NCI-H187 treated with DMSO at 0.1 percent for 48 hours (cell line): ENCODE data around the gene AUP1.

Source experiments
- DNase-seq: peaks from one replicate; lab custom pipeline; 2025; lab: John Stamatoyannopoulos, UW

AUP1 gene

GRCh38 chr2:74556831-74557370 is 27.4 kb upstream of the AUP1 start:
- DNase-seq: no peak

- DNase-seq: no peak
Measured at GRCh38 chr2:74556159-74556558, 26.7 kb upstream of the AUP1 start.

DNA sequence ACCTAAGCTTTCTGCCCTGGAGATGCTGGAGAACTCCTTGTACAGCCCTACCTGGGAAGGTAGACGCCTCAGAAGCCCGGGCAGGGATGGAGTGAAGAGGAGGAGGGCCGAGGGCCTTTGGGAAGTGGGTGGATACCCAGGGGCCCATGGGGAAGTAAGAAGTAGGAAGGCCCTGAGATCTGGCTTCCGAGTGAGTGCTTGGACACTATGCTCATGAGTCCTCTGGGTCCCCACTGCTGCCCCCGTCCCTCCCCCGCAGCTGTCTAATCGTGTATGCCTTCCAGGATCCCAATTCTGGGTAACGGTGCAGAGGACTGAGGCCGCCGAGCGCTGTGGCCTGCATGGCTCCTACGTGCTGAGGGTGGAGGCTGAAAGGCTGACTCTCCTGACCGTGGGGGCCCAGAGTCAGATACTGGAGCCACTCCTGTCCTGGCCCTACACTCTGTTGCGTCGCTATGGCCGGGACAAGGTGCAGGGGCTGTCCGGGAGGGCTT is 26.2 kb upstream of the AUP1 start:
- DNase-seq: no peak

DNA sequence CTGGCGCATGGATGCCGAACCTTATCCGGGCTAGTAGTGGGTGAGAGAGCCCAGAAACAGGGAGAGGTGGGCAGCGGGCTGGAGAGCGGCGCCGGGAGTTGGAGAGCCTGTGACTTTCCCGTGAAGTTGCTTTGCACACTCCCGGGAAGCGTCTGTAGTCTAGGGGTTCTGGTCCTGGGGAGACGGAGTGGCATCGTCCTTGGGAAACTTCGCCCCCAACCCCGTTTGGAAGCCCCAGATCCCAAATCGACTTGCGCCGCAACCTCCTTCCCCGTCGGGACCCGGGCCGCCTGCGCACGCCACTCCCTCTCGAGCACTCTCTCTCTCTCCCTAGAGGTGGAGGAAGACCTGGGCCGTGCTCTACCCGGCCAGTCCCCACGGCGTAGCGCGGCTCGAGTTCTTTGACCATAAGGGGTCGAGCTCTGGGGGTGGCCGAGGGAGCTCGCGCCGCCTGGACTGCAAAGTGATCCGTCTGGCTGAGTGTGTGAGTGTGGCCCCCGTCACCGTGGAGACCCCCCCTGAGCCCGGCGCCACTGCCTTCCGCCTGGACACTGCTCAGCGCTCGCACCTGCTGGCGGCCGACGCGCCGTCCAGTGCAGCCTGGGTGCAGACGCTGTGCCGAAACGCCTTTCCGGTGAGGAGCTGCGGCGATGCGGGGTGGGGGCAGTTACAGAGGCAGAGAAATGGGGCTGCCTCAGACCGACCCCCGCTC is 25.5 kb upstream of the AUP1 start:
- DNase-seq: no peak

DNA sequence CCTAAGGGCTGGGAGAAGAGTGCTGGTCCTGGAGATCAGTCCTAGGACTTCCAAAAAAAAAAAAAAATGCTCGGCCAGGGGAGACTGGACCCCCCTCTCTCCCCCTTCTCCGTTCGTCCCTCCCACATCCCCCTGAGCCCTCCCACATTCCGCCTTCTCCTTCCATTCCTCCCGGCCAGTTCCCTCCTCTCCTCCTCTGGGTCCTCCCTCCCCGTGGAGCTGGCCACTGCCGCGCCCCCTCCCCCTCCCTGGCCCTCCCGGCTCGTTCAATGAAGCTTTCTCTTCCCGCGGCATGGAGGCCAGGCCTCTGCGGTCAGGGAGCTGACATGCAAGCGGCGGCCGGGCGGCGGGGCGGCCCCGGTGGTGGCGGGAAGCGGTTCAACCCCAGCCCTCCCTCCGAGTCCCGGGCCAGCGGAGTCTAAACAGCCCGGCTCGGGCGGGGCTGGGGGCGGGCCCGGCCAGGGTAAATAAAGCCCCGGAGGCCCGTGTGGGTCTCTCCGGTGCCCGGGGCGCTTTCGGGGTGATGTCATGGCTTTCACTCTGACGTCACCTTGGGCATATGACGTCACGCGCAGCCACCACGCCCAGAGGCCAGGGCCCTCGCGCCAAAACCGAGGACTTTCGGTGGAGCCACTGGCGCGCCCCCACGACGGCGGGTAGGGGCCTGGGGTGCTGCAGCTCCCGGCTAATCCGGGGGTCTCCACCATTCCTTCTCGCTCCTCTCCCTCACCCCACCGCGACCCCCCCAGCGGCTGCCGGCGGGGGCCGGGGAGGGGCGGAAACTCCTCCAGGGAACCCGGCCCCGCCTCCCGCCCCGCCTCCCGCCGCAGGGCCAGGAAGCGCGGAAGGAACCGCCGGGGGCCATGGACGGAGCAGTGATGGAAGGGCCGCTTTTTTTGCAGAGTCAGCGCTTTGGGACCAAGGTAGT is 24.6 kb upstream of the AUP1 start, which contains the start of the genes DOK1 and LOXL3:
DOK1 (plus strand) TSS at position 829 of the 928 bp plus-strand sequence; CDS start at position 864, 35 bp downstream.
LOXL3 (minus strand) TSS at position 51 of the 928 bp plus-strand sequence. CDS start 1,308 bp downstream, outside the sequence.
- no peak for DNase-seq

GRCh38 chr2:74552914-74553811 is 23.7 kb upstream of the AUP1 start:
- DNase-seq: no peak

GRCh38 chr2:74551942-74552913 is 22.7 kb upstream of the AUP1 start:
- no peak for DNase-seq

DNA sequence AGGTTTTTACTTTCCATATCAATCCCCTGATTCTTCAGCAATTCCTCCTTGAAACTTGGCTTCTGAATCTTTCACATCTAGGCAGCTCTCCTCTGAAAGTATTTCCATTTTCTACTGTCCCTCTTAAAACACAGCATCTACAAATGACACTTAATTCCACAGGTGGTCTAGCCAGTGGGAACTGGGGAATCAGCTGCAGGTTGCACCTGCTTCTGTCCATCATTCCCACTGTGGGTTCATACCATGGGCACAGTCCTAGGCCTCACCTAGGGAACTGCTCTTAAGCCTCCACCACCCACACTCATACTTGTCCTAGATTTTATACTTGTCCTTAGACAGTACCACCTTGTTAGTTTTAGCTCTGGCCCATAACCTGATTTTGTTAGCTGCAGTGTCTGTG is 22.0 kb upstream of the AUP1 start:
- DNase-seq: no peak

DNA sequence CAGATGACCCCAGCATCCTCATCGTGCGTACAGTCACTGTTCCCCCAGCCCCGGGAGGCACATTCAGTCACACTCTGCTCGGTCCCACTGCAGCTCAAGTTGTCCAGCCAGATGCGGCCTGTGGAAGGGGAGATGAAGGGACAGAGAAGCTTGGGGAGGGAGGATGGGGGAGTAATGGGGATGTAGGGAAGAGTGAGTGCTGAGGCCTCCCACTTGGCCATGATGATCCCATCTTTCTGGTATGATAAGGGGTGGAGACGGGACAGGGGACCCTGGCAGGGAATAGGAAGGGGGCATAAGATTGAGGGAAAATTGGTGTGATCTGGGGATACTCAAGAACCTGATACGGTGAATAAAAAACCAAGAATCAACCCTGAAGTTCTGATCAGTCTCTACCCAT is 20.7 kb upstream of the AUP1 start:
- DNase-seq: no peak

GRCh38 chr2:74548900-74549826 is 19.7 kb upstream of the AUP1 start:
- DNase-seq: no peak

GRCh38 chr2:74548285-74548899 is 18.9 kb upstream of the AUP1 start:
- no peak for DNase-seq

- no peak for DNase-seq
Measured at GRCh38 chr2:74546004-74546403, 16.5 kb upstream of the AUP1 start.

DNA sequence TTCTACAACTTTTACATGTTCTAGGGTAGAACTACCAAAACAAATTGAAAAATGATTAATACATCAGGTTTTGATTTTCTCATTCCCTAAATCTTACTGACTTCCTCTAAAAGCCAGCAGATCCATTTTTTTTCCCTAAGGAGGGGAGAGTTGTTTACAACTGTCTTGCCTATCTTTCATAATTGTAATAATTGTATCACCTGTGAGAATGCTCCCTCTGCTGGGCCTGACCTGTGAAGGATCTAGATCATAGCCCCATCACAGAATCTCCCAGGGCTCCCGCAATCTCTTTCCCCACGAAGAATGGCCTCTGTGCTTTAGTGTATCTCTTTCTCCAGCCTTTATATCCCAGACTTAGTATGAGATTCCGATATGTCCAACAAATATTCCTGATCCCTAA is 15.1 kb upstream of the AUP1 start:
- no peak for DNase-seq

- DNase-seq: no peak
Measured at GRCh38 chr2:74542978-74543377, 13.5 kb upstream of the AUP1 start.

DNA sequence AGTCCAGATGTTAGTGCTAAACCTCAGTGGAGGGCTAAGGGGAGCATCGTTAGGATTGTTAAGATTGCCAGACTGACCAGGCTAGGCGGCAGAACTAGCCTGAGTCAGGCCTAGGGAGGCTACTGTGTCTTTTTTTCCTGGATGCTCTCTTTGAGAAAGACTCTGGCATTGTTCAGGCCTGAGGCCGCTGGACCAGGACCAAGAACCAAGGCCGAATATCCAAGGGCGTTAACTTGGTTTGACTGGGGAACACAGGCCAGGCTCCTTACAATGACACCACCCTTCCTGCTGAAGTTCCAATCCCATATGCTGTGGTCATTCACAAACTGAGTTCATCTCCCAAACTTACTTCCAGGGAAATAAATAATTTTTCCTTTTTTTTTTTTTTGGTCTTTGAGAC is 10.8 kb upstream of the AUP1 start:
- DNase-seq: no peak

DNA sequence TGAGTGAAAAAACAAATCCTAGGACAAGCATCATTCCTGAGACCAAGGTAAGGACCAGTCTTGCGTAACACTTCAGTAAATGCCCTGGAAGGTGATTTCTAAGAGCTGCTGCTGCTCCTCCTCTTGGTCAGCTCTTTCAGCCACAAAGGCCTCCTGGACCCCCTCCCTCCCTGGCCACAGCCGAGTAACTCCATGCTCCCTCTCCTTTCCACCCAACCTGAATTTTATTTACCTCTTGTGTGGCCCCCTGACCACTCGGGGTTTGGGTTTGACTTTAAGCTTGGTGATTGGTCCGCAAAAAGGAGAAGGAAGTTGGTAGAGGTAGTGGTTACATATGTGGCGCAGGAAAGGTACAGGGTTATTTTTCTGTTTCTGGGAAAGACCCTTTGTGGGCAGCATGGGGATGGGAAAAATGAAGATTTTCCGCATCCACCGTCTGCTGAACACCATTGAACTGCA is 9.4 kb upstream of the AUP1 start:
- DNase-seq: no peak

DNA sequence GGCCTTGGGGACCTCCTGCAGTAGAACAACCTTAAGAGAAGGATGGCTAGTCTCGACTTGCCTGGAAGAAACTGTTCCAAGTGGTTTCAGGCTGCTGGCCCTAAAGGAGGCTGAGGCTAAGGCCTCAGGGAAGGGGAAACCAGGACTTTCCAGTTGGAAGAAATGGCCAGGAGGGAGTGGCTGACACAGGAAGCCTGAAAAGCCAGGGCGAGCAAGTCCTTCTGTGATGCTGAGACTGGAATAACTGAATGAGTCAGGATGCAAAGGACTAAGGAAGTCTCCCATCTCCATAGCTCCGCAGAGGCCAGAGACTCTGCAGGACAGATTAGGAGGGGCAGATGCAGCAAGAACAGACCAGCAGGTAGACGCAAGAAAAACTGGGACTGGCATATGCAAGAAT is 7.6 kb upstream of the AUP1 start:
- DNase-seq: no peak

- DNase-seq: no peak
Measured at GRCh38 chr2:74536166-74536950, 6.9 kb upstream of the AUP1 start.
